Stimulated activated naive CD4-positive, alpha-beta T cell (primary cell): Measurements from ENCODE around the gene DPPA5.
"Not testable (repeated sequence)": the region's sequence is repeated elsewhere in the genome, so short reads cannot be mapped to it uniquely, and the experiment has no call there.

Experiments
- DNase-seq, 6 experiments: peaks; one replicate each; lab custom pipeline; 2025; lab: John Stamatoyannopoulos, UW

Gene DPPA5

GRCh38 chr6:73364121-73364520, 10.0 kb upstream of the DPPA5 start:
- no peak for DNase-seq

GRCh38 chr6:73363537-73363875, 9.4 kb upstream of the DPPA5 start:
- no peak for DNase-seq

- DNase-seq = no peak
Observed at GRCh38 chr6:73362869-73363536, 8.9 kb upstream of the DPPA5 start.

DNA sequence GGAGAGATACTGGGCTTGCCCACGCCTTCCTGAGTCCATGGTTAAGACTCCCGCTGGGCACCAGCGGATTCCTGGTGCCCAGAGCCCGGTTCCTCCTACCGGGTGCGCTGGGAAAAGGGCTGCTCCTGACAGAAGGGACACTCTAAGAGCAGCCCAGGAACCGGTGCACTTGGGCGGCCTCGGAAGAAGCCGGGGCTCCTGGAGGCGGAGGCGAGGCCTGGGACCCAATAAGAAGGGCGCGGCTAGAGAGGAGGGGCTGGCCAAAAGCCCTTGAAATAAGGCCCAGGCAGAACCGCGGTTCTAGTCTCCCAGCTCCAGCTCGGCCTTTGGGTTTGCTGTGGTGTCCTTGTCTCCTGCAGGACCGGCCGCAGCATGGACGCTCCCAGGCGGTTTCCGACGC, 8.3 kb upstream of the DPPA5 start, which contains the start of gene KHDC3L:
Gene KHDC3L (plus strand): TSS at position 301 of the 400 bp plus-strand sequence. CDS start 72 bp downstream, at position 373.
- DNase-seq = no peak

GRCh38 chr6:73349311-73349710, 4.8 kb downstream of the DPPA5 start:
- DNase-seq = no peak

- DNase-seq = no peak
Observed at GRCh38 chr6:73348550-73349204, 5.4 kb downstream of the DPPA5 start.

GRCh38 chr6:73343164-73343563, 10.9 kb downstream of the DPPA5 start:
- DNase-seq = no peak

- no peak for DNase-seq
Observed at GRCh38 chr6:73342174-73342573, 11.9 kb downstream of the DPPA5 start.

DNA sequence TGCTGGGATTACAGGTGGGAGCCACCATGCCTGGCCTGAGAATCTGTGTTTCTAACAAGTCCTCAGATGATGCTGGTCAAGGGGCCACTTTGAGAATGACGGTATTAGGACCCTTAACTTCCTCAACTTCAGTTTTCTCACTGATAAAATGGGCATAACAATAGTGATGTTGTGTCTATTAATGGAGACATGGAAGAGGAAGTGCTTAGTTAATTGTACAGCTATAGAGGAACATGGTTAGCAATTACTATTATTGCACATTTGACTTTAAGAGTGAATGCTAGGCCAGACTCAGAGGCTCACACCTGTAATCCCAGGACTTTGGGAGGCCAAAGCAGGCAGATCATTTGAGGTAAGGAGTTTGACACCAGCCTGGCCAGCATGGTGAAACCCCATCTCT, 12.7 kb downstream of the DPPA5 start:
- no peak for DNase-seq

DNA sequence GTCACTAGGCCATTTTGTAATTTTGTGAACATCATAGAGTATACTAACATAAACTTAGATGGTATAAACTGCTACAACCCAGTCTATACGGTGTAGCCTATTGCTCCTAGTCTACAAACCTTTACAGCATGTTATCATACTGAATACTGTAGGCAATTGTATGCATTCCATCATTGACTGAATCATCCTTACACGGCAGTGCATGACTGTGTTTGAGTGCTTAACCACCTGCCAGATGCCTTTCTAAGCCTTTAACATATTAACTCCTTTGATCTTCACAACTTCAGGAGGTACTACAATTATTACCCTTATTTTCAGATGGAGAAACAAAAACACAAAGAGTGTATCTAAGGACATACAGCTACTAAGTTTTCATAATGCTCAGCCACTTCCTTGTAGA, 14.0 kb downstream of the DPPA5 start:
- DNase-seq = no peak

DNA sequence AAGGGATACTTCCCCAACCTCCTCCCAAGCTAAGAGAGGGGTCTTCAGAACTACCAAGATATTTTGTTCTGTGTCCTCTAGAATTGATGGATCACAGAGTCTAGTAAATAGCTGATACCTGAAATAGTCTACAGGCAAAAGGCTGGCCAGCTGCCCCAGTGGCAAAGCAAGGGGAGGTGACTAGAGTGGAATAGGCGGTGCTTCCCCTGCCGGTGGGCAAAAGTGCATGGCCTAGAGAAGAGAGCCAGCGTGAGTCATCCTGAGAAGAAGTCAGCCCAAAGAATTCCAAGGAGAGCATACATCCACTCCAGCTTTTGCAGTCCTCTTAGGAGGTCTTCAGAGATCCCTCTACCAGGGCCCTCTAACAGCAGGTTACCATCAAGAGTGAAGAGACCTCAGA, 14.7 kb downstream of the DPPA5 start:
- no peak for DNase-seq

- no peak for DNase-seq
Observed at GRCh38 chr6:73329201-73329600, 24.9 kb downstream of the DPPA5 start.

- DNase-seq = no peak
Observed at GRCh38 chr6:73328790-73329189, 25.3 kb downstream of the DPPA5 start.

- DNase-seq = no peak
Observed at GRCh38 chr6:73325656-73326055, 28.4 kb downstream of the DPPA5 start.

- no peak for DNase-seq
Observed at GRCh38 chr6:73323323-73323722, 30.8 kb downstream of the DPPA5 start.

DNA sequence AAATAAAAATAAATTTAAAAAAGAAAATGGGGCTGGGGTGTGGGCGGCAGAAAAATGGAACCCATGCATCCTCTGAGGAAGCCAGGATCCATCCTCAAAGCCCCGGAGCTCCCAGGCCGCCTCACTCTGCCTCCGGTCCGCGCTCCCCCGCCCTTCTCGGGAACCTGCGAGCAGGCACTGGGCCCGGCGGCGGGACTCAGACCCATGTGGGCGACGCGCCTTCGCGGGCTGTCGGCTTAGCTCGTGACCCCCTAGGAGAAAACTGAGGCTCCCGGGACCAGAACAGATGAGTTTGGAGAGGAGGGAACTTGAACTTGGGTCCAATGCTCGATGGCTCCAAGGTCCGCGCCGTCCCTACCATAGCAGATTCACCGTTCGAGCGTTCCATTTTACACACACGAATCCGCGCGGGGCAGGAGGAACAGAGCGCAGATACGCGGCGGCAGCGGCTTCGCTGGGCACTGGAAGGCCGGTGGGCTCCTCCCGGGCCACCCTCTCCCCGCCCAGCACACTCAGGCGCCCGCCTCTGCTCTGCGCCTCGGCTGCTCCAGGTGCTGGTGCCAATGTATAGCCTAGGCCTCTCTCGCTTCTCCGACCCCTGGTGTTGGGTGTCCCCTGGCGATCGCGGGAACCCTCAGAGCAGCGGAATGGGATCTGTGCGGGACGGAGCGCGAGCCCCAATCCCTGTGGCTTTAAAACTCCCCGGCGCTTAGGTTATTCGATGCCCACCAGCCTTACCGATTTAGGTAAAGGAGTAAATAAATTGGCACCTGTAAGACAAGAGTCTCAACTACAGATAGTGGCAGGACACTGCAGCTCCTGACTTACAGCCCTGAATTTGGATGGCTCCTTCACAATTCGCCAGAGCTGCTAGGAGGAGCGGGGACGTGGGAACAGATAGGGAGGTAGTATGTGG, 39.2 kb downstream of the DPPA5 start:
- DNase-seq = no peak

DNA sequence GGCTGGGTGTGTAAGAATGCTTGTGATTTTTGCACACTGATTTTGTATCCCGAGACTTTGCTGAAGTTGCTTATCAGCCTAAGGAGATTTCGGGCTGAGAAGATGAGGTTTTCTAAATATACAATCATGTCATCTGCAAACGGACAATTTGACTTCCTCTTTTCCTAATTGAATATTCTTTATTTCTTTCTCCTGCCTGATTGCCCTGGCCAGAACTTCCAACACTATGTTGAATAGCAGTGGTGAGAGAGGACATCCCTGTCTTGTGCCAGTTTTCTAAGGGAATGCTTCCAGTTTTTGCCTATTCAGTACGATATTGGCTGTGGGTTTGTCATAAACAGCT, 43.6 kb downstream of the DPPA5 start:
- DNase-seq = not testable (repeated sequence)

- peak in 2 of 6 experiments; percentile 9 to 34 for DNase-seq
Observed at GRCh38 chr6:73309785-73310502, 44.1 kb downstream of the DPPA5 start.

DNA sequence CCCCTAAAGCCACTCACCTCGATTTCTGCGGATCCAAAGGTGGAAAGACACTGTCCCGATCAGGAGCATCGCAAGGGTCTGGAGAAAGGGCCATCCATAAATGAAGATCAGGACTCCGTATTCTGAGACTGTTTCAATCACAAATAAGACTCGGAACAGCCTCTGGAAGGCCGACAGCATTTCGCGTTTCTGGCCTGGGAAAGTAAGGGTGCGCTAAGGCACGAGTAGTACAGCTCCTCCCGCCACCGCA, 44.6 kb downstream of the DPPA5 start:
- DNase-seq = no peak

GRCh38 chr6:73308712-73309534, 45.2 kb downstream of the DPPA5 start:
- DNase-seq = no peak

DNA sequence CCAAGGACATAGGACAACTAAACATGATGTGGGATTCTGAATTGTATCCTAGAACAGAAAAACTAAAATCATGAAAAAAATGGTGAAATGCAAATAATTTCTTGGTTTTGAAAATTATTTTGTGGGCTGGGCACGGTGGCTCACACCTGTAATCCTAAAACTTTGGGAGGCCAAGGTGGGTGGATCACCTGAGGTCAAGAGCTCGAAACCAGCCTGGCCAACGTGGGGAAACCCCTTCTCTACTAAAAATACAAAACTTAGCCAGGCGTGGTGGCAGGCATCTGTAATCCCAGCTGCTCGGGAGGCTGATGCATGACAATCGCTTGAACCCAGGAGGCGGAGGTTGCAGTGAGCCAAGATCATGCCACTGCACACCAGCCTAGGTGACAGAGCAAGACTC, 50.3 kb downstream of the DPPA5 start:
- DNase-seq = not testable (repeated sequence)
